Eye (tissue), 1 donor: ENCODE data around the gene CLASP1.
"Not testable (repeated sequence)": the region's sequence is repeated elsewhere in the genome, so short reads cannot be mapped to it uniquely, and the experiment has no call there.

Source experiments
- DNase-seq: peaks from one replicate; pipeline ENCODE4 v3.0.0-alpha.2; 2015

CLASP1 gene

DNA sequence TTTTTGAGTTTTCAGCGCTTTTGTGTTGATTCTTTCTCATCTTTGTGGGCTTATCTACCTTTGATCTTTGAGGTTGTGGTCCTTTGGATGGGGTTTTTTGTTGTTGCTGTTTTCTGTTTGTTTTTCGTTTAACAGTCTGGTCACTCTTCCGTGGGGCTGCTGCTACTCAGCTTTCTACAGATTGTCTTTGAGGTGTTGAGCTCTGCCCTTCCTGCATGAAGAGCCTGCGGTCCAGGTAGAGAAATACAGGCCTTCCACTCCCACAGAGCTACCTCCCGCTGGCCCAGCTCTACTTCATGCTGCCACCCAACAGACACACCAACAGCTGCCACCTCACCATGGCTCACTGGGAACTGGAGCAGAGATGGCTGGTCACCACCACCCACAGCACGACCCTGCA is 180.3 kb downstream of the CLASP1 start:
- DNase-seq = no peak

- DNase-seq = no peak
Observed at GRCh38 chr2:121459291-121459690, 190.0 kb downstream of the CLASP1 start.

GRCh38 chr2:121456325-121456724 is 192.9 kb downstream of the CLASP1 start:
- no peak for DNase-seq

- no peak for DNase-seq
Observed at GRCh38 chr2:121455446-121455845, 193.8 kb downstream of the CLASP1 start.

DNA sequence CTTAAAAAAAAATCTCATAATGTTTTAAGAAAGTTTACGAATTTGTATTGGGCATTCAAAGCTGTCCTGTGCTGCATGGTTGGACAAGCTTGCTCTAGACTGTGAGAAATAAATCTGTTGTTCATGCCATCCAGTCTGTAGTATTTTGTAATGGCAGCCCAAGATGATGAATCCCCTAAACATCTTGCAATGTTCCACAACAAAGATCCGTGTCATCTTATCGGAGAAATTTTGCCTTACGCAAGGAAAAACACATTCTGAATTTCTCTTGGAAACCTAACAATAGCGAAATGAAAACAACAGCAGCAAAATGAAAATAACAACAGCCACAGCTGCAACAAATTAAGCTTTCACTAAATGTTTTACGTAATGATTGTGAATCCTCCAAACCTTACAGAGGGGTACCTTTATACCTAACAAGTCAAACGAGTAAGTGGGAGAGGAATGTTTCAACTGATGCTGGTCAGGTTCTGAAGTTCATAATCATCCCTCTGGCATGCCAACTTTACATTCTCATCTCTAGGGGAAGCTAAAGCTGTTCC is 194.6 kb downstream of the CLASP1 start:
- DNase-seq = no peak

GRCh38 chr2:121451398-121451797 is 197.9 kb downstream of the CLASP1 start:
- DNase-seq = peak; percentile 11

- DNase-seq = no peak
Observed at GRCh38 chr2:121450301-121450700, 199.0 kb downstream of the CLASP1 start.

GRCh38 chr2:121446647-121447241 is 202.5 kb downstream of the CLASP1 start:
- DNase-seq = no peak

DNA sequence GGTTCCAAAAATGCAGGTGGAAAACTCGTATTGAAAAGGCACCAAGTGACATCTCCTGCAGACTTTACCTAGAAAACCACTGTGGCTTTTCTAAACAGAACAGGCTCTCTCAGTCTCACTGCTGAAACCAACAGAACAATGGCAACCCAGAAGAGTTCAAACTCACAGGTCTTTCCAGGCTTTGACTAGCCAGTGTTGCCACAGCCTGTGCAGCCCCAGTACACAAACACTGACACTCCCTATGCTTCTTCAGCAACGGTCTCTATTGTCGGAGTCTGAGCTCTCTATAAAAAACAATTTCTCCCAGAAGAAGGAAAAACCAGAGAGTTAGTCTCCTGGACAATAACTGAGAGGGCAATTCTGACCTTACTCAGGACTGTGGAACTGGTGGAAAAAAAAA is 206.4 kb downstream of the CLASP1 start:
- DNase-seq = no peak

GRCh38 chr2:121438290-121438689 is 211.0 kb downstream of the CLASP1 start:
- not testable (repeated sequence) for DNase-seq

GRCh38 chr2:121436918-121437317 is 212.3 kb downstream of the CLASP1 start:
- DNase-seq = no peak

- DNase-seq = no peak
Observed at GRCh38 chr2:121435790-121436189, 213.5 kb downstream of the CLASP1 start.

GRCh38 chr2:121431214-121431613 is 218.0 kb downstream of the CLASP1 start:
- no peak for DNase-seq

DNA sequence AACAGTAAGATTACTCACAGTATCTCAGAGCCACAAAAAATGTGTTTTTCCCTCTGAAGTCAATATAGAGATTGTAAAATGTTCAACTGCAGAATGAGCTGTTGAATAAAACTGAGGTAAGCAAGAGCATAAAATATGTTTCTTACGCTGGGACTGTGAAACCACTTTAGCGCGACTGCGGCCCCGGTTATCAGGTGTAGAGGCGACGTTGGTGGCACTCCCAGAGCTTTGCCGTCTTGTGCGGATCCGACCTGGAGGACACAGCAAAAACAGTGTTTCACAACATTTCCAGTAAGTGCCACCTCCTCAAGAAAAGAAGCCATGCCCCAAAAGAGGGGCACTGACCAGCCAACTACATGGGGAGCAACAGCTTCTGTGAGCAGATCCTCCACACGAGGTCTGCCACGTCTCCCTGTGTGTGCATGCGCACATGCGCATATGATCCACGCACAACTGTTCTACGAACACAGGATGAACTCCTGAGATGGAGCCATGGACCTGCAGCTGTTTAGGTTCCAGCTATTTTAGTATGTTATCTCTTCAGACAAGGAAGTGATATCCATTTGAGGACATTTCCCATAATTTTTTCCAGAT is 219.2 kb downstream of the CLASP1 start:
- DNase-seq = no peak

- DNase-seq = peak; percentile 26
Observed at GRCh38 chr2:121429119-121429903, 220.0 kb downstream of the CLASP1 start.

DNA sequence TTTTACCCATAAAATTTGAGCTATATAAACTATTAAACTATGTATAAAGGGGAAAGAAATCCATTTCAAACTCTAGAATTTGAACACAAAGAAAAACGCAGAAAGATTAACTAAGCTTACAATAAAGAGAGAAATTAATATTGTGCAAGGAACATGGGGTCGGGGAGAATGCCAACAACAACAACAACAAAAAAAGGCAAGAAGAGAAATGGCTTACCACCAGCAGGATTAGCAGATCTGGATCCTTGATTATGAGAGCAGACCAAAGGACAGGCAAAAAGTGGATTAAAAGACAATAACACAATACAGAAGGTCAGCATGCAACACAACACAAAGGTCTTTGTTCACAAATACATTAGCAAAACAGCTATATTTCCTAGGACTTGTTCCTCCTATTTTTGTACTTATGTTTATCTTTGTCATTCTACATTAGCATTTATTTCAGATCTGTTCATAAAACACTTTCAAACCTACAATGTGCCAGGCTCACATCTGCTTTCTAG is 222.0 kb downstream of the CLASP1 start:
- no peak for DNase-seq

DNA sequence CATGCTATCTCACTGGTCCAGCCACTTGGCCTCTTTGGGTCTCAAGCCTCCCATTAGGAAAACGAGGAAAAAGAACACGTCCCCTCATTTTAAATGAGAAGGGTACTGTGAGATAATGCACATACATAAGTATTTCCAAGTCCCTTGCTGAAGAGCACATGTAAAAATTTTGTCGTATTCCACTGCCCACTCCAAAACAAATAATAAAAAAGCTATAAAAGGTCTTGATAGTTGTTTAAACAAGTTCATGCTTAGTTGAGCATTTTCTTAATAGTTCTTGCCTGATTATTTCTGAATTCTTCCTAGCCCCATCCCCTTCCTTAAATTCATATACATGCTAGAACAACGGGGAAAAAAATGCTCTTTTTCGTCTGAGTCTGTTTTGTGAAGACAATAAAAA is 228.8 kb downstream of the CLASP1 start:
- DNase-seq = no peak

- DNase-seq = no peak
Observed at GRCh38 chr2:121419081-121419699, 230.1 kb downstream of the CLASP1 start.

GRCh38 chr2:121418494-121419058 is 230.7 kb downstream of the CLASP1 start:
- DNase-seq = no peak

- DNase-seq = no peak
Observed at GRCh38 chr2:121417826-121418225, 231.4 kb downstream of the CLASP1 start.

- no peak for DNase-seq
Observed at GRCh38 chr2:121415727-121416126, 233.5 kb downstream of the CLASP1 start.

DNA sequence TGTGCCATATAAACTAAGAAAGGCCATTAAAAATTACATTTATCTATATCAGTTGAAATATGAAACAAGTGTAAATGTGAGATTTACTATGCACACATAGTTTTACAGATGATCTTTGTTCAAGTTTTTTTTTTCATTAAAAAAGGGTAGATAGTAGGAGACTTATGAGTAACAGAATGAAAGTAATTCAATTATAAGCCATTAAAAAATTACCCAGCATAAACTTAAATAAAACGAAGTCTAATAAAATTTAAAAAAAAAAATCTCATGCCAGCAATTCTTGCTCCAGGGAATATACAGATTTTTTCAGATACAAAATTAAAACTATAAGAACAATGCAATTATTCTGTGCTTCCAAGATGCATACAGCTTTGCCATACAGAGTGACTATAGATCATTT is 236.9 kb downstream of the CLASP1 start:
- no peak for DNase-seq

GRCh38 chr2:121409966-121410365 is 239.3 kb downstream of the CLASP1 start:
- no peak for DNase-seq
